NT2/D1 (cell line): ENCODE results near the gene MYO1E.

Experiments used
- YY1 ChIP-seq: IDR thresholded peaks from 2 replicates; pipeline ENCODE4 v1.6.1; 2011; ENCODE audit not compliant: insufficient read length, insufficient read depth
- ZNF274 ChIP-seq: IDR thresholded peaks from 2 replicates; pipeline ENCODE4 v1.6.1; 2011; ENCODE audit warnings: mild to moderate bottlenecking, low read depth, low read length

DNA sequence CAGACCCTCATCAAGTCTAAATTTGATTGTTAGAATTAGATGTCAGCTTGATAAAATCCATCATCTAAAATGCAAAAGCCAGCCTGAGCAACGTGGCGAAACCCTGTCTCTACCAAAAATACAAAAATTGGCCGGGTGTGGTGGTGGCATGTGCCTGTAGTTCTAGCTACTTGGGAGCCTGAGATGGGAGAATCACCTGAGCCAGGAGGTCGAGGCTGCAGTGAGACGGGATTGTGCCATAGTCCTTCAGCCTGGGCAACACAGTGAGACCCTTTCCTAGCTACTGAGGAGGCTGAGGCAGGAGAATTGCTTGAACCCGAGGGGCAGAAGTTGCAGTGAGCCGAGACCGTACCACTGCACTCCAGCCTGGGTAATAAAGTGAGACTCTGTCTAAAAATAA is 69.5 kb downstream of the MYO1E start:
- TF ChIP-seq YY1 (no peak), ZNF274 (no peak)
